Measurements from ENCODE around the gene FBN2. TPM values are rescaled to one million over a fixed set of nuclear protein-coding genes. Genes with fewer than 3 reads are reported as not detected.
"Not testable (repeated sequence)": the region's sequence is repeated elsewhere in the genome, so short reads cannot be mapped to it uniquely, and the experiment has no call there.

The FBN2 gene
- polyA plus RNA-seq, 4 donors = 73.4 to 450 (median 108) TPM

- no peak for DNase-seq (ENCODE audit: low read depth in 4 of 4, low spot score in 3 of 4)
These were observed 102.2 kb downstream of the FBN2 start for GRCh38 chr5:128435861-128436260.

GRCh38 chr5:128434993-128435392 is 103.1 kb downstream of the FBN2 start:
- DNase-seq (ENCODE audit: low read depth in 4 of 4, low spot score in 3 of 4) = no peak

- DNase-seq (ENCODE audit: low read depth in 4 of 4, low spot score in 3 of 4) = no peak
These were observed 105.1 kb downstream of the FBN2 start for GRCh38 chr5:128432913-128433440.

- no peak for DNase-seq (ENCODE audit: low read depth in 4 of 4, low spot score in 3 of 4)
These were observed 110.1 kb downstream of the FBN2 start for GRCh38 chr5:128427921-128428320.

GRCh38 chr5:128426090-128426534 is 111.9 kb downstream of the FBN2 start:
- no peak for DNase-seq (ENCODE audit: low read depth in 4 of 4, low spot score in 3 of 4)

- no peak for DNase-seq (ENCODE audit: low read depth in 4 of 4, low spot score in 3 of 4)
These were observed 113.4 kb downstream of the FBN2 start for GRCh38 chr5:128424646-128425045.

GRCh38 chr5:128422612-128423011 is 115.4 kb downstream of the FBN2 start:
- no peak for DNase-seq (ENCODE audit: low read depth in 4 of 4, low spot score in 3 of 4)

- DNase-seq (ENCODE audit: low read depth in 4 of 4, low spot score in 3 of 4) = no peak
These were observed 123.6 kb downstream of the FBN2 start for GRCh38 chr5:128414469-128414868.

- no peak for DNase-seq (ENCODE audit: low read depth in 4 of 4, low spot score in 3 of 4)
These were observed 124.7 kb downstream of the FBN2 start for GRCh38 chr5:128413356-128413755.

- DNase-seq (ENCODE audit: low read depth in 4 of 4, low spot score in 3 of 4) = no peak
These were observed 125.7 kb downstream of the FBN2 start for GRCh38 chr5:128412145-128412930.

- no peak for DNase-seq (ENCODE audit: low read depth in 4 of 4, low spot score in 3 of 4)
These were observed 128.8 kb downstream of the FBN2 start for GRCh38 chr5:128409166-128409800.

GRCh38 chr5:128408622-128409021 is 129.4 kb downstream of the FBN2 start:
- no peak for DNase-seq (ENCODE audit: low read depth in 4 of 4, low spot score in 3 of 4)

GRCh38 chr5:128407944-128408343 is 130.1 kb downstream of the FBN2 start:
- no peak for DNase-seq (ENCODE audit: low read depth in 4 of 4, low spot score in 3 of 4)

- DNase-seq (ENCODE audit: low read depth in 4 of 4, low spot score in 3 of 4) = no peak
These were observed 131.2 kb downstream of the FBN2 start for GRCh38 chr5:128406803-128407202.

GRCh38 chr5:128405159-128405558 is 132.9 kb downstream of the FBN2 start:
- DNase-seq (ENCODE audit: low read depth in 4 of 4, low spot score in 3 of 4) = no peak

- no peak for DNase-seq (ENCODE audit: low read depth in 4 of 4, low spot score in 3 of 4)
These were observed 134.7 kb downstream of the FBN2 start for GRCh38 chr5:128403333-128403732.

- no peak for DNase-seq (ENCODE audit: low read depth in 4 of 4, low spot score in 3 of 4)
These were observed 135.5 kb downstream of the FBN2 start for GRCh38 chr5:128402506-128402905.

GRCh38 chr5:128400766-128401165 is 137.3 kb downstream of the FBN2 start:
- DNase-seq (ENCODE audit: low read depth in 4 of 4, low spot score in 3 of 4) = not testable (repeated sequence)

- DNase-seq (ENCODE audit: low read depth in 4 of 4, low spot score in 3 of 4) = no peak
These were observed 138.9 kb downstream of the FBN2 start for GRCh38 chr5:128399111-128399510.

GRCh38 chr5:128397876-128398275 is 140.2 kb downstream of the FBN2 start:
- no peak for DNase-seq (ENCODE audit: low read depth in 4 of 4, low spot score in 3 of 4)

GRCh38 chr5:128395073-128395472 is 143.0 kb downstream of the FBN2 start:
- no peak for DNase-seq (ENCODE audit: low read depth in 4 of 4, low spot score in 3 of 4)

GRCh38 chr5:128384068-128384467 is 154.0 kb downstream of the FBN2 start:
- no peak for DNase-seq (ENCODE audit: low read depth in 4 of 4, low spot score in 3 of 4)

All from left renal pelvis (tissue), 4 donors.